OCI-LY7 (cell line): Measurements from ENCODE around the gene CYTIP.

Experiments
- EZH2phosphoT487 ChIP-seq: fragments of 200-600 bp; sonication (generic); IDR thresholded peaks from 2 replicates; pipeline ENCODE4 v1.6.1; 2018; ENCODE audit warnings: low read depth, borderline replicate concordance, mild to moderate bottlenecking, mixed run types, antibody characterized with exemption, low read length, moderate library complexity, mixed read lengths
- TF ChIP-seq, protein P1 (sequence below): fragments of 200-600 bp; sonication (generic); conservative IDR thresholded peaks from 2 replicates; pipeline ENCODE4 v1.5.1; 2014; ENCODE audit warnings: mild to moderate bottlenecking, antibody characterized with exemption, low read length, moderate library complexity, mixed read lengths

- TF ChIP-seq, protein P1, sequence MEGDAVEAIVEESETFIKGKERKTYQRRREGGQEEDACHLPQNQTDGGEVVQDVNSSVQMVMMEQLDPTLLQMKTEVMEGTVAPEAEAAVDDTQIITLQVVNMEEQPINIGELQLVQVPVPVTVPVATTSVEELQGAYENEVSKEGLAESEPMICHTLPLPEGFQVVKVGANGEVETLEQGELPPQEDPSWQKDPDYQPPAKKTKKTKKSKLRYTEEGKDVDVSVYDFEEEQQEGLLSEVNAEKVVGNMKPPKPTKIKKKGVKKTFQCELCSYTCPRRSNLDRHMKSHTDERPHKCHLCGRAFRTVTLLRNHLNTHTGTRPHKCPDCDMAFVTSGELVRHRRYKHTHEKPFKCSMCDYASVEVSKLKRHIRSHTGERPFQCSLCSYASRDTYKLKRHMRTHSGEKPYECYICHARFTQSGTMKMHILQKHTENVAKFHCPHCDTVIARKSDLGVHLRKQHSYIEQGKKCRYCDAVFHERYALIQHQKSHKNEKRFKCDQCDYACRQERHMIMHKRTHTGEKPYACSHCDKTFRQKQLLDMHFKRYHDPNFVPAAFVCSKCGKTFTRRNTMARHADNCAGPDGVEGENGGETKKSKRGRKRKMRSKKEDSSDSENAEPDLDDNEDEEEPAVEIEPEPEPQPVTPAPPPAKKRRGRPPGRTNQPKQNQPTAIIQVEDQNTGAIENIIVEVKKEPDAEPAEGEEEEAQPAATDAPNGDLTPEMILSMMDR, result no peak
- no peak for TF ChIP-seq EZH2phosphoT487
Measured at GRCh38 chr2:157415591-157416101, 28.2 kb downstream of the CYTIP start.
